EH (cell line): ENCODE measurements around the gene NLRP14.

Experiments used
- DNase-seq: peaks from one replicate; pipeline ENCODE4 v3.0.0-alpha.2; 2015; ENCODE audit warnings: low read depth

NLRP14 gene, protein sequence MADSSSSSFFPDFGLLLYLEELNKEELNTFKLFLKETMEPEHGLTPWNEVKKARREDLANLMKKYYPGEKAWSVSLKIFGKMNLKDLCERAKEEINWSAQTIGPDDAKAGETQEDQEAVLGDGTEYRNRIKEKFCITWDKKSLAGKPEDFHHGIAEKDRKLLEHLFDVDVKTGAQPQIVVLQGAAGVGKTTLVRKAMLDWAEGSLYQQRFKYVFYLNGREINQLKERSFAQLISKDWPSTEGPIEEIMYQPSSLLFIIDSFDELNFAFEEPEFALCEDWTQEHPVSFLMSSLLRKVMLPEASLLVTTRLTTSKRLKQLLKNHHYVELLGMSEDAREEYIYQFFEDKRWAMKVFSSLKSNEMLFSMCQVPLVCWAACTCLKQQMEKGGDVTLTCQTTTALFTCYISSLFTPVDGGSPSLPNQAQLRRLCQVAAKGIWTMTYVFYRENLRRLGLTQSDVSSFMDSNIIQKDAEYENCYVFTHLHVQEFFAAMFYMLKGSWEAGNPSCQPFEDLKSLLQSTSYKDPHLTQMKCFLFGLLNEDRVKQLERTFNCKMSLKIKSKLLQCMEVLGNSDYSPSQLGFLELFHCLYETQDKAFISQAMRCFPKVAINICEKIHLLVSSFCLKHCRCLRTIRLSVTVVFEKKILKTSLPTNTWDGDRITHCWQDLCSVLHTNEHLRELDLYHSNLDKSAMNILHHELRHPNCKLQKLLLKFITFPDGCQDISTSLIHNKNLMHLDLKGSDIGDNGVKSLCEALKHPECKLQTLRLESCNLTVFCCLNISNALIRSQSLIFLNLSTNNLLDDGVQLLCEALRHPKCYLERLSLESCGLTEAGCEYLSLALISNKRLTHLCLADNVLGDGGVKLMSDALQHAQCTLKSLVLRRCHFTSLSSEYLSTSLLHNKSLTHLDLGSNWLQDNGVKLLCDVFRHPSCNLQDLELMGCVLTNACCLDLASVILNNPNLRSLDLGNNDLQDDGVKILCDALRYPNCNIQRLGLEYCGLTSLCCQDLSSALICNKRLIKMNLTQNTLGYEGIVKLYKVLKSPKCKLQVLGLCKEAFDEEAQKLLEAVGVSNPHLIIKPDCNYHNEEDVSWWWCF

DNA sequence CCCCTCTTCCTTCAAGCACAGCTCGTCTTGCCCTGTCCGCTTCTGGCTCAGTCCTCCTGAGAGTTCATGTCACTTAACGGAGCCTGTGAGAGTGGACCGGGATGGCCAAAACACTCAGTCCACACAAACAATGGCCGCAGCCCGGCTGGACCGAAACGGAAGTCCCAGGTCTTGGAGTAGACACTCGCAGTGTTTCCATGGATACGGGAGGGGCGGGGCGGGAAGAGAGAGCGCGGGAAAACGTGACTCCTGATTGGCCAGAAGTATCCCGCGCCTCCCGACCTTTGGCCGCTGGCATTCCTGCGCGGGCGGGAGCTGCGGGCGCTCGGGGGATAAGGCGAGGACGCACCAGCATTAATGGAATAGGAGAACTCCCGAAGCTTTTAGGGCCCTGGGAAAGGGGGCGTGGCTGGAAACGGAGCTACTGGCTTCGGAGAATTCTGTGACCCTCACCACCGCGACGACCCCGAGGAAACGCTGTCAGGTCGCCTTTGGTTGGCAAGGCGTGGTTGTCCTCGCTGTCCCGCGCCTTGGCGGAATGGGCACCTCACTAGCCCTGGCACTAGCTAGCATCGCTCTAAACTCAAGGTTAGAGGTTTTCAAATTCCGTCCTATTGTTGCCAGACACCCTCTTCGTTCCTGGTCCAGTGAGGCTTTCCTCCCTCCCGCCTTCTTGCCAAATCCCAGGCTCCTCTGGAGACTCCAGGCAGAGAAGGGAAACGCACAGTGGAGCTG is at the start of gene NLRP14, which contains the start of gene ZNF214:
NLRP14 (plus strand) TSS at position 297 of the 735 bp plus-strand sequence. CDS start 18,108 bp downstream, outside the sequence.
ZNF214 (minus strand) TSS at position 164 of the 735 bp plus-strand sequence. CDS start 17,511 bp downstream, outside the sequence.
- DNase-seq: peak; percentile 94

DNA sequence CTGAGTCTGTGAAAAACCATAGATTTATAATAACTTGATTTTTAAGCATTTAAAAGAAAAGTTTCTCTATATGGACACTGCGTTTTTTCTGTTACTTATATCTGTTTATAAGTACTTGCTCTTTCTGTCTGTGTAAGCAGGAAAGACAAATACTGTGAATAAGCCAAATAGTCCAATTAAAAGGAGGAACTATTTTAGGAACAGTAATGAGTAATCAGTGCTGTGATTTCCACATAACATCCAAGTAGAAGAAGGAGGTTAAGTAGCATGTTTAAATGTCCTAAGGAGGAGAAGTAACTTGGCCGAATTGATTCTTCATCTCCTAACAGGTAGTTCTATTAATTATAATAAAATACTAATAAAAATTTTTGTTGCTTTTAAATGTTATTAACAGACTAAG is 40.9 kb upstream of the NLRP14 start:
- peak; percentile 58 for DNase-seq

DNA sequence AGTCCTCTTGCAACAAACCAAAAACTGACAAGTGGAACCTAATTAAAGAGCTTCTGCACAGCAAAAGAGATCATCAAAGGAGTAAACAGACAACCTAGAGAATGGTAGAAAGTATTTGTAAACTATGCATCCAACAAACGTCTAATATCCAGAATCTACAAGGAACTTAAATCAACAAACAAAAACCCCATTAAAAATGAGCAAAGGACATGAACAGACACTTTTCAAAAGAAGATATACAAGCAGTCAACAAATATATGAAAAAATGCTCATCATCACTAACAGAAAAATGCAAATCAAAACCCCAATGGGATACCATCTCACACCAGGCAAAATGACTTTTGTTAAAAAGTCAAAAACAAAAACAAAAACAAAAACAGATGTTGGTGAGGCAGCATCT is 33.8 kb upstream of the NLRP14 start:
- DNase-seq: no peak

GRCh38 chr11:6988506-6988905 is 31.8 kb upstream of the NLRP14 start:
- peak; percentile 52 for DNase-seq

DNA sequence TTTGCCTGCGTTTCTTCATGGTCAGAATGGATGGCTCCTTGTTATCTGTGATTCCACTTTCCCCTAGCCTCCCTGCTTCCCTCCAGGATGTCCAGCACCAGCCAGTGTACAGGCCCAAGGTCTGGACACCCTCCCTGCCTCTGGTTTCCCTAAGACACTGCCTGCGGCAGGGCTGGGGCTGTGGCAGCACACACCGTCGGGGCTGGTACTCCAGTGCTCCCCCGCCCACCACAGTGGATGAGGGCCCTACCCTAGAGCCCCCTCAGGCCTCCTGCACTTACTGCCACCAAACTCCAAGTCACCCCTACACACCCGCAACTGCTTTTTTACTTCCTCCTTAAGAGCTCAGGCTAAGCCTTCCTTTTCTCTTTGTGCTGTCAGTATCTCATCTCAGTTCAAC is 29.1 kb upstream of the NLRP14 start:
- no peak for DNase-seq

DNA sequence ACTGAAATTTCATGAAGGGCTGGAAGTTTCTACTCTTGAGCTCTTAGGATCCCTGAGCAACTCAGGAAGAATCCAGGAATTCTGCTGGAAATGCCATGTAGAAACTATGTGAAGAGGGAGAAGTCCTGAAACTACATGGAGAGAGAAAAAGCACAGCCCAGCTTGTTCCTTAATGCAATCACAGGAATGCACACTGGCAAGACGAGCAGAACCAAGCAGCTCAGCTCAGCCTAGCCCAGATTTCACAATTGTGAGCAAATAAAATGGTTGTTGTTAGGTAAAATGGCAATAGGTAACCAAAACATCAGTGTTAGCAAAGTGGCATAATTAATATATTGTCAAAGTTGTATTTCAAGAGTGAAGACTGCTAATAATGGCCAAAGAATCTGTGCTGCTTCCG is 28.3 kb upstream of the NLRP14 start:
- DNase-seq: peak; percentile 77

DNA sequence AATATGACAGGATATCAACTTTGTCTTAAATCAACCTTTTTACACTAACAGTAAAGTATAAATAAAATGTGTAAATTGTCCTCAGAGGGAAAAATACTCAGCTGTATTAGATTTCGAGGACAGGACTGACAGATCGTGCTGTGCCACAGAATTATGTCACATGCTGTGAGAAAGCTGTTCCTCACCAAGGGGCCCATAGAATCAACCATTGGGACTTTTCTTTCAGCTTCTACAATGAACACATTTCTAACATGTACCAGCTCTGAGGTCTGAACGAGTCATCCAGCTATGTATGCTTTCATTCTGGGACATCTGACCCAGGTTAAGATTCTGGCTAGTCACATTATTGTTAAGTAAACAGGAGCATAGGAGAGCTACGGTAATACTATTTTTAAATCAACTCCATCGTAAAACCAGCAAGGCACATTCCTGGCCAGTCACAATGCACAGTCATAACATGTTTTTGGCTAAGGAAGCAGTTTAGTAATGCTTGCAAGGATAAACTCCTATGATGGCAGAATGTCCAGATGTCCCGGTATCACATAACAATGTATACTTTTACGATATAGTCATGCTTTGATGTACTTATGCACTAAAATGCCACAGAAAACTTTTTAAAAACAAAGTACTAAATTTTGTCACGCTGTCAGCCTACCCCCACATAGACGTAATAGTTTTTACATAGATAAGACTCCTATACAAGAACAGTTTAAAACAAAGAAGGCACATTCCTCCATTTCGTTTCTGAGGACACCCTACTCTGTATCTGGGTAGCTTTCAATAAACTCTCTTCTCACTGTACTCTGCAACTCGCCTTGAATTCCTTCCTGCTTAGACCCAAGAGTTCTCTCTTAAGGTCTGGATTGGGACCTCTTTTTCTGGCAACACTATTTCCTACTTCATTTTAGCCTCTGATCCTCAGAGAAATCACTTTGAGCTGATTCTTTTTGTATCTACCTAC is 27.5 kb upstream of the NLRP14 start:
- peak; percentile 95 for DNase-seq

- peak; percentile 15 for DNase-seq
Measured at GRCh38 chr11:6995703-6996102, 24.6 kb upstream of the NLRP14 start.

DNA sequence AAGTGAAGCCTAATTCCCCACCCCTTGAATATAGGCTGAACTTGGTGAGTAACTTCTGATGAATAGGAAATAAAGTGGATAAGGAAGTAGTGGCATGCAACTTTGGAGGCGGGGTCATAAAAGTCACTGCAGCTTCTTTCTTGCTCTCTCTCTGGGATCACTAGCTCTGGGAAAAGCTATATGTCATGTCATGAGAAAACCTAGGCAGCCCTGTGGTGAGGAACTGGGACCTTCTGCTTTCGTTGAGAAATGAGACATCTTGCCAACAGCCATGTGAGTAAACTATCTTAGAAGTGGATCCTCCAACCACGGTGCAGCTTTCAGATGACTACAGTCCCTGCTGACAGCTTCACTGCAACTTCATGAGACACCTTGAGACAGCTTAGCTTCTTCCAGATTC is 15.8 kb upstream of the NLRP14 start:
- peak; percentile 69 for DNase-seq

DNA sequence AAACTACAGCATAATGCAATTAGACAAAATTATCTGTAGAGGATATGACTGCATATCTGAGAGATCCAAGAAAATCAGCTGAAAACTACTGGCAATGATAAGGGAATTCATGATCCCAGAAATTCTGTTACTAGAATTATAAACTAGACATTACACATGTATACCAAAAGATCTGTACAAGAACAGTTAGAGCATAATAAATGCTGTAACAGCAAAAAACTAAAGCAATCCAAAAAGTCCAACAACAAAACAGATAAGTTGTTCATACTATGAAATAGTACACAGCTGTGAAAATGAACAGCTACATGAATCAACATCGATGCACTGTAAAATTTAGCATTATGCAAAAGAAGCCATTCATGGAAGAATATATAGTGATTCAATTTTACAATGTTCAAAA is 6.2 kb upstream of the NLRP14 start:
- no peak for DNase-seq

DNA sequence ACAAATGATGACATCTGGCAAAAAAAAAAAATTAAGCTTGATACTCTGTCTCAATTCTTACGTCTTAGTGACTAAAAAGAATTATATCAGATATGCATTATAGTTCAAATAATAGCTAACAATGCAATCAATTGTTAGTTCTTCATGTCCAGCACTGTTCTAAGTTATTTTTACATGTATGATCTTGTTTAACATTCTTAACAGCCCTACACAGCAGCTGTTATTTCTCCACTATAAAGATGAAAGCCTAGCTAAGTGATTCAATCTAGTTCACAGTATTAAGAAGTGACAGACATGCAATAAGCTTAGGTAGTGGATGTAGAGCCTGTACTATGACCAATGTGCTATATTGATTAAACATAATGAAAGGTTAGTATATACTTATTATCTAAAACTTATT is 4.3 kb upstream of the NLRP14 start:
- no peak for DNase-seq

DNA sequence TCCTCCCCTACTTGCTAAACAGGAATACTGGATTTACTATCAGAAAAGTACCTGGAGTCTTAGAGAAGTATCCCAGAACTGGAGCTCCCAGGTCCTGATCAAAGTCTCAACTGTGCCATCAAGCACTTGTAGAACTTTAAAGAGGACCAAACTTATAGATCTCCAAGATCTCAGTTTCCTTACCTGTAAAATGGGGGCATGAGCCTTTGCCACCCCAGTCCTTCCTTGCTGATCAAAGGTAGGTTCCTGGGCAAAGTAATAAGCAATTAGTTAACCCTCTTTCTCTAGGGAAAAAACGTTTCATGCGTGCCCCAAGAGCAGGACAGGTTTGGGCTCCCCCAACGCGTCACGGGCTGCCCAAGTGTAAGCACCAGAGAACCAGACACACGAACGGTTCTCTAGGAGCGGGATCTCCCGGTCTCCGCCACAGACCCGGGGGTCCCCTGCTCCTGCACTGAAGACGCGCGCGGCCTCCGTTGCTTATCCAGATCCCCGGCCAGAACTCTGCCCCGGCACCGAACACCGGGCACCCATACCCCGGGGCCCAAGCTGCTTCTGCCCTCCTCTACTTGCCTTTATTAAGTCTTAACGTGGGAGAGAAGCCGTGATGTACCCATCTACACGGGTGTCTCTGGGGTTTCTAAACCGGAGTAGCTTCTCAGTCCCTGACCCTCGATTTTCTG is 638 bp upstream of the NLRP14 start:
- DNase-seq: no peak

- no peak for DNase-seq
Measured at GRCh38 chr11:7021318-7021717, 1.0 kb downstream of the NLRP14 start.

GRCh38 chr11:7028141-7028540 is 7.9 kb downstream of the NLRP14 start:
- no peak for DNase-seq

- no peak for DNase-seq
Measured at GRCh38 chr11:7030836-7031235, 10.6 kb downstream of the NLRP14 start.

DNA sequence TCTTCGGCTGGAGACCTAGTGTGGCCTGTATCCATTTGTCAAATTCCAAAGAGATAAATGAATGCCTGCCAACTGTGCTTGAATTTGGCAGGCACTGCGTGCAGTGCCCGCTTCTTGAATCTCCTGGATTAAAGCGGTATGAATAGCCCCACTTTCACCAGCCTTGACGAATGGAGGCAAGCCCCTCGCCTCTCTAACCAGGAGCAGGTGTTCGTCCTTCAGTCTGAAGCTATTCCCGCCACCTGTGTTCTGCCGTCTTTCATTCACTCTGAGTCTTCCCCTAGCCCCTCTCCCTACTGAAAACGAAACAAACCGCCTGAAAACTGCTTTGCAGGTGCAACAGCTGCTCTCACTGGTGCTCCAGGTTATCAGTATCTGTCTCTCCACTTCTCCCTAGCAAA is 11.2 kb downstream of the NLRP14 start:
- DNase-seq: no peak

GRCh38 chr11:7032692-7033091 is 12.4 kb downstream of the NLRP14 start:
- DNase-seq: no peak

- DNase-seq: no peak
Measured at GRCh38 chr11:7034019-7034418, 13.7 kb downstream of the NLRP14 start.

GRCh38 chr11:7046474-7047175 is 26.3 kb downstream of the NLRP14 start:
- DNase-seq: peak; percentile 39
